ENCODE measurements around the gene KLHDC4.

DNA sequence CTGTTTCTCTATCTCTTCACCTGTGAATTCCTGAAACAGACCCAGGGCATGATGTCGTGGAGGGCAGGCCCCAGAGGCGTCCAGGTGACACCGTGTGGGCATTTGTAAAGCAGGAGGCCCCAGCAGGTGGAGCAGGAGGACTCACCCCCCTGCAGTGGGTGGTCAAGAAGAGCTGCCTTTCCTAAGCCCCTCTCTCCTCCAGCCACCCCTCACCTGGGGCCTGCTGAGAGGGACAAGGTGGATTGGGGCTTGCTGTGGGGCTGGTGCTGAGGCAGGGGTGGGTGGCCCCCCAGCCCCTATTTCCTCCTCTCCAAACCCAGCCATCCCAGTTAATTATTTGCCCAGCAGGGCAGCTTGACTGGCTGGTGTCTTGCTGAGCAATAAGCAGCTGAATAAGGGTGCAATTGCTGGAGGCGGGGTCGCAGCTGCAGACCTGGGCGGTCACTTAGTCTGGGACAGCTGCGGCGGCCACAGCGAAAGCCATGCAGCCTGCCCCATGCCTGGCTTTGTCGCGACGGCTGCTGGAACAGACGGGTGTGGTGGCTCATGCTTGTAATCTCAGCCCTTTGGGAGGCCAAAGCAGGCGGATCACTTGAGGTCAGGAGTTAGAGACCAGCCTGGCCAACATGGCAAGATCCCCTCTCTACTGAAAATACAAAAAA lies 107.1 kb downstream of the KLHDC4 start:
- TF ChIP-seq POLR2A (IDR thresholded peaks at IDR 0.05; ENCODE audit: low read length) (no peak), GATA1 (IDR thresholded peaks at IDR 0.05; ENCODE audit: low read depth, low read length) (no peak)

All from erythroblast (primary cell).